DMS79 treated with DMSO at 0.1 percent for 48 hours (cell line): Measurements from ENCODE around the gene PMPCB.

Experiments
- DNase-seq: peaks from one replicate; lab custom pipeline; 2025; lab: John Stamatoyannopoulos, UW

PMPCB gene

GRCh38 chr7:103325744-103326143 lies 28.5 kb downstream of the PMPCB start:
- no peak for DNase-seq

- no peak for DNase-seq
These were observed 39.5 kb downstream of the PMPCB start for GRCh38 chr7:103336761-103337160.

GRCh38 chr7:103338864-103339263 lies 41.6 kb downstream of the PMPCB start:
- DNase-seq, result no peak

- no peak for DNase-seq
These were observed 44.2 kb downstream of the PMPCB start for GRCh38 chr7:103341466-103341865.

GRCh38 chr7:103343332-103343731 lies 46.1 kb downstream of the PMPCB start:
- DNase-seq, result no peak

- peak; percentile 22 for DNase-seq
These were observed 46.7 kb downstream of the PMPCB start for GRCh38 chr7:103343758-103344452.

- peak; percentile 91 for DNase-seq
These were observed 47.4 kb downstream of the PMPCB start, which contains the start of gene DNAJC2 for GRCh38 chr7:103344453-103345149. TSS of gene DNAJC2 (minus strand) at chr7:103344767. CDS start at chr7:103344622, 145 bp downstream.

GRCh38 chr7:103346396-103346795 lies 49.2 kb downstream of the PMPCB start:
- DNase-seq, result no peak

GRCh38 chr7:103347507-103348267 lies 50.5 kb downstream of the PMPCB start, which contains the start of gene PSMC2:
TSS of gene PSMC2 (plus strand) at chr7:103347643. CDS start at chr7:103347712, 69 bp downstream.
- peak; percentile 85 for DNase-seq

- DNase-seq, result no peak
These were observed 51.2 kb downstream of the PMPCB start for GRCh38 chr7:103348452-103348851.

GRCh38 chr7:103348959-103349358 lies 51.7 kb downstream of the PMPCB start:
- no peak for DNase-seq

- no peak for DNase-seq
These were observed 52.6 kb downstream of the PMPCB start for GRCh38 chr7:103349805-103350204.
